BLaER1 (cell line): ENCODE measurements around the gene ADRB2.

ENCODE experiments used
- H3K27ac ChIP-seq: shearing (Covaris generic); formaldehyde crosslinking; 2 replicates; pipeline ENCODE4 v1.8.1; 2022
- H3K27me3 ChIP-seq: shearing (Covaris generic); formaldehyde crosslinking; 2 replicates; pipeline ENCODE4 v1.8.1; 2022
- H3K36me3 ChIP-seq: shearing (Covaris generic); formaldehyde crosslinking; 2 replicates; pipeline ENCODE4 v1.8.1; 2022
- H3K4me1 ChIP-seq: shearing (Covaris generic); formaldehyde crosslinking; 2 replicates; pipeline ENCODE4 v1.8.1; 2022
- H3K4me2 ChIP-seq: shearing (Covaris generic); formaldehyde crosslinking; 2 replicates; pipeline ENCODE4 v1.8.1; 2022
- H3K4me3 ChIP-seq: shearing (Covaris generic); formaldehyde crosslinking; 2 replicates; pipeline ENCODE4 v1.8.1; 2022
- H3K9ac ChIP-seq: shearing (Covaris generic); formaldehyde crosslinking; 2 replicates; pipeline ENCODE4 v1.8.1; 2022
- H3K9me3 ChIP-seq: shearing (Covaris generic); formaldehyde crosslinking; 2 replicates; pipeline ENCODE4 v1.8.1; 2022
- H4K20me1 ChIP-seq: shearing (Covaris generic); formaldehyde crosslinking; 2 replicates; pipeline ENCODE4 v1.8.1; 2022
- Cebpa-rat ChIP-seq: shearing (Covaris generic); IDR thresholded peaks from 2 replicates; pipeline ENCODE4 v1.8.1; 2022

The ADRB2 gene

DNA sequence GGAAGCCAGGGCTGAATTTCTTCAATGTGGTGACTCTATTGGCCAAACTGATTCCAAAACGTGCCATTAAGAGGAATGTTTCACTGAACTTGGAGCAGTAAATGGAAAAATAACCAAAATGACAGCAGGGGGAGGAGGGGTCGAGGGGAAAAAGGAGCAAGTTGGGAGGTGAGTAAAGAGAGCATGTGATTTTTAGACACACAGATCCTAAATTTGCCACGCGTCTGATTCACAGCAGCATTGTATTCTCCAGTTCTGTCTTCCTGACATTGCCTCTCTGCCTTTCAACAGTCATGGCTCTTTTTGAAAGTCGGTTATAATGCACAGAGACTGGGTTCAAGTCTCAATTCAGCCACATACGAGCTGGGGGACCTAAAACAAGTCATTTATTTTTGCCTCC, 22.0 kb upstream of the ADRB2 start:
- H3K9ac ChIP-seq: no peak overlapping the region
- no peak for TF ChIP-seq Cebpa-rat
- peaks cover 53% of the 10 kb centered on the region for H3K4me1 ChIP-seq
- peak overlapping the region; percentile 82 for H3K4me2 ChIP-seq
- H3K9me3 ChIP-seq: no peaks in the 10 kb centered on the region
- no peaks in the 10 kb centered on the region for H4K20me1 ChIP-seq
- no peaks in the 10 kb centered on the region for H3K36me3 ChIP-seq
- H3K27ac ChIP-seq: no peak overlapping the region
- H3K27me3 ChIP-seq: no peaks in the 10 kb centered on the region
- no peak overlapping the region for H3K4me3 ChIP-seq

- no peak for TF ChIP-seq Cebpa-rat
- no peaks in the 10 kb centered on the region for H3K9me3 ChIP-seq
- peak overlapping the region; percentile 79 for H3K27ac ChIP-seq
- no peaks in the 10 kb centered on the region for H3K27me3 ChIP-seq
- H3K4me1 ChIP-seq: peaks cover 65% of the 10 kb centered on the region
- peak overlapping the region; percentile 82 for H3K4me2 ChIP-seq
- no peaks in the 10 kb centered on the region for H3K36me3 ChIP-seq
- H3K9ac ChIP-seq: no peak overlapping the region
- H4K20me1 ChIP-seq: no peaks in the 10 kb centered on the region
- peak overlapping the region; percentile 11; the same call in 1 of the 2 replicates for H3K4me3 ChIP-seq
These were observed 20.8 kb upstream of the ADRB2 start for GRCh38 chr5:148805326-148806290.

GRCh38 chr5:148806520-148806931, 19.9 kb upstream of the ADRB2 start:
- Histone ChIP-seq H3K27ac (peak overlapping the region; percentile 79; the same call in 1 of the 2 replicates), H3K4me2 (peak overlapping the region; percentile 82), H3K4me1 (peaks cover 74% of the 10 kb centered on the region), H3K9ac (no peak overlapping the region), H4K20me1 (no peaks in the 10 kb centered on the region), H3K36me3 (no peaks in the 10 kb centered on the region), H3K27me3 (no peaks in the 10 kb centered on the region), H3K4me3 (no peak overlapping the region), H3K9me3 (no peaks in the 10 kb centered on the region)
- no peak for TF ChIP-seq Cebpa-rat

DNA sequence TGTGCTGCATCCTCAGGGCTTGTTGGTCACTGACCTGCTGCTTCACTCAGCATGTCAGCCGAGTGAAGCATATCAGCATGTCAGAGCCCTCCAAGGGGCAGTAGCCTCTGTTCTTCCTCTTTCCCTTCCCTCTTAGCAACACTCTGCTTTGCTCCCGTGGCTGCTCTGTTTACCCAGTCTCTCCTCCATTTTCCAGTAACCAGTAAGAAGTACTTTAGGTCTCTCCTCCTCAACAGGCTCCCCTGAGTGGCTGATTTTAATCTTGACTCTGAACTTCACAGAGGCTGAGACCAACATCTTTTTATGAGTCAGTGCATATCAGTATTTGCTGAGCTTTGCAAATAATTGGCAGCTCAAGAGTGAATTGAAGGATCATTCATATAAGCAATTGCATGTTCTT, 18.6 kb upstream of the ADRB2 start:
- Histone ChIP-seq H3K9me3 (no peaks in the 10 kb centered on the region), H3K4me2 (peak overlapping the region; percentile 82), H3K4me3 (no peak overlapping the region), H3K9ac (peak overlapping the region; percentile 16; the same call in 1 of the 2 replicates), H3K36me3 (no peaks in the 10 kb centered on the region), H3K4me1 (peaks cover 87% of the 10 kb centered on the region), H3K27me3 (no peaks in the 10 kb centered on the region), H4K20me1 (no peaks in the 10 kb centered on the region), H3K27ac (peak overlapping the region; percentile 79)
- TF ChIP-seq Cebpa-rat: no peak

DNA sequence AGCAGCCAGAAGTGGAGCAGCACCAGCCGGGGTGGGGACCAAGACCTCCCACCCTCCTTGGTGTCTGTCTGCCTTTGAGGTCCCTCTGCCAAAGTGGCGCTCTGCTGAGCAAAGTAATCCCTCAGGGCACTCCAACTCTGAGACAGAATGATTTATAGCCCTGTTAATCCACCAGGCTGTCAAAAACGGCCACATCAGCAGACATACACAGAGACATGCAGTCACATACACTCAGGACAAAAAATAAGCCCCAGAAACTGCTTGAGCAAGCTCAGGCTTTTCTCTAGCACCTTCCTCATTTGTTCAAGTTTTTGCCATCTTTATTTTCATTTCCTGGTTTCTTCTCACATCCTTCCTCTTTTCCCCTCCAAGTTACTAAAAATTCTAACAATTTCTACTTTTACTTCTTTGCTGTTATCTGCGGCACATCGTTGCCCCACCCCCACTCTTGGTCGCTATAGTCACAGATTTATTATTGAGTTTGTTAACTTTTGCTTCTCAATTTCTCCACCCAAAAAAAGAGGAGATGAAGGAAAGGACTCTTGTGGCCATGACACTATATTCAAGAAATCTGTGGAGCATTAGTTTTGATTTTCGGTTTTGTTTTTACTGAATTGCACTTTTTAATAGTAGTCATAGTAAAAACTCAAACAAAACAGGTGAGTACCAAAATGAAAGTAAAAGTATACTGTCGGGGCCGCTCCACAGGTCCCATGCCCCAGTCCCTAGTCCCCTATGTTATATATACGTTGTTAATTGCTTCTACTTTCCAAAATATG, 17.4 kb upstream of the ADRB2 start:
- H3K9ac ChIP-seq: peak overlapping the region; percentile 60
- H3K4me2 ChIP-seq: peak overlapping the region; percentile 82
- no peaks in the 10 kb centered on the region for H3K9me3 ChIP-seq
- H3K27me3 ChIP-seq: no peaks in the 10 kb centered on the region
- peak overlapping the region; percentile 79 for H3K27ac ChIP-seq
- peaks cover 90% of the 10 kb centered on the region for H3K4me1 ChIP-seq
- peak overlapping the region; percentile 64 for H3K4me3 ChIP-seq
- no peak for TF ChIP-seq Cebpa-rat
- no peaks in the 10 kb centered on the region for H3K36me3 ChIP-seq
- H4K20me1 ChIP-seq: no peaks in the 10 kb centered on the region

- peaks cover 81% of the 10 kb centered on the region for H3K4me1 ChIP-seq
- H3K9ac ChIP-seq: peak overlapping the region; percentile 27; the same call in 1 of the 2 replicates
- no peaks in the 10 kb centered on the region for H3K9me3 ChIP-seq
- H3K4me2 ChIP-seq: peak overlapping the region; percentile 82
- H4K20me1 ChIP-seq: no peaks in the 10 kb centered on the region
- no peaks in the 10 kb centered on the region for H3K27me3 ChIP-seq
- H3K27ac ChIP-seq: peak overlapping the region; percentile 79
- peak overlapping the region; percentile 64 for H3K4me3 ChIP-seq
- H3K36me3 ChIP-seq: no peaks in the 10 kb centered on the region
- TF ChIP-seq Cebpa-rat: no peak
These were observed 16.5 kb upstream of the ADRB2 start for GRCh38 chr5:148809781-148810524.

DNA sequence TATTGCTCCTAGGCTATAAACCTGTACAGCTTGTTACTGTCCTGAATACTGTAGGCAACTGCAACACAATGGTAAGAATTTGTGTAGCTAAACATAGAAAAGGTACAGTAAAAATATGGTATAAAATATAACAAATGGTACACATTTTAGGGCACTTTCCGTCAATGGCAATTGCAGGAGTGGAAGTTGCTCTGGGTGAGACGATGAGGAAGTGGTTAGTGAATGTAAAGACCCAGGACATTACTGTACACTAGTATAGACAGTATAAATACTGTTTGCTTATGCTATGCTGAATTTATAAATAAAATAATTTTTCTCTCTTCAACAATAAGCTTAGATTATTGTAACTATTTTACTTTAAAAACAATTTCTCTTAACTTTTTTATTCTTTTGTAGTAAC, 15.6 kb upstream of the ADRB2 start:
- no peaks in the 10 kb centered on the region for H4K20me1 ChIP-seq
- H3K27ac ChIP-seq: peak overlapping the region; percentile 79; the same call in 1 of the 2 replicates
- no peaks in the 10 kb centered on the region for H3K36me3 ChIP-seq
- H3K27me3 ChIP-seq: no peaks in the 10 kb centered on the region
- no peak overlapping the region for H3K4me3 ChIP-seq
- peaks cover 73% of the 10 kb centered on the region for H3K4me1 ChIP-seq
- H3K9ac ChIP-seq: no peak overlapping the region
- TF ChIP-seq Cebpa-rat: no peak
- H3K9me3 ChIP-seq: no peaks in the 10 kb centered on the region
- H3K4me2 ChIP-seq: peak overlapping the region; percentile 82

GRCh38 chr5:148811756-148812155, 14.7 kb upstream of the ADRB2 start:
- Histone ChIP-seq H3K4me1 (peaks cover 71% of the 10 kb centered on the region), H3K27ac (no peak overlapping the region), H3K9me3 (no peaks in the 10 kb centered on the region), H3K36me3 (no peaks in the 10 kb centered on the region), H4K20me1 (no peaks in the 10 kb centered on the region), H3K27me3 (no peaks in the 10 kb centered on the region), H3K9ac (no peak overlapping the region), H3K4me2 (peak overlapping the region; percentile 46), H3K4me3 (no peak overlapping the region)
- no peak for TF ChIP-seq Cebpa-rat

DNA sequence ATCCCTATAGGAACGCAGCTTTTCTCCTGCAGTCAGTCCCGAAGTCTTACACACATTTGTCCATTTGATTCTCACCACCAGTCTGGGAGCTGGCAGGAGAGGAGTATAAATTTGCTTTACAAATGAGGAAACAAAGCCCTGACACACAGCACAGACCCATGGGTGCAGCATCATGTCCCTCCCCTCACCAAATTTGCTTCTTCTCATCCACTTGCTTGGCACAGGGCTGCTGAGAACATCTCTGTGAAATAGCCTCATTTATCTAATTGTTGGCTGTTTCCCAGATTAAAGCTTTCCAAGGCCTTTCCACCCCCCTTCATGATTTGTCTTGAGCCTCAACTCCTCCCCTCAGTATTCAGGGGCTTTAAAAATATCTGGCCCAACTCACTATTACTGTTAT, 11.3 kb upstream of the ADRB2 start:
- no peaks in the 10 kb centered on the region for H3K9me3 ChIP-seq
- H3K9ac ChIP-seq: no peak overlapping the region
- peaks cover 55% of the 10 kb centered on the region for H3K4me1 ChIP-seq
- H4K20me1 ChIP-seq: no peaks in the 10 kb centered on the region
- no peak overlapping the region for H3K4me2 ChIP-seq
- H3K36me3 ChIP-seq: no peaks in the 10 kb centered on the region
- TF ChIP-seq Cebpa-rat: no peak
- H3K27me3 ChIP-seq: no peaks in the 10 kb centered on the region
- H3K27ac ChIP-seq: no peak overlapping the region
- no peak overlapping the region for H3K4me3 ChIP-seq
